Uterus (tissue), 2 donors: Measurements from ENCODE around the gene ARHGEF25.

Source experiments
- CTCF ChIP-seq, 4 experiments: fragments of 200-600 bp in 2 of 4; fragments of 450-650 bp in 2 of 4; sonication (generic) in 2 of 4; IDR thresholded peaks; one replicate each; pipeline ENCODE4 v1.5.1; 2016 to 2019; ENCODE audit warnings: antibody characterized with exemption in 4 of 4, mild to moderate bottlenecking in 2 of 4, moderate library complexity in 1 of 4
- POLR2A ChIP-seq, 2 donors: fragments of 450-650 bp; IDR thresholded peaks; one replicate each; pipeline ENCODE4 v1.6.1; 2016; ENCODE audit warnings: antibody characterized with exemption in 2 of 2, mild to moderate bottlenecking in 1 of 2, moderate library complexity in 1 of 2

DNA sequence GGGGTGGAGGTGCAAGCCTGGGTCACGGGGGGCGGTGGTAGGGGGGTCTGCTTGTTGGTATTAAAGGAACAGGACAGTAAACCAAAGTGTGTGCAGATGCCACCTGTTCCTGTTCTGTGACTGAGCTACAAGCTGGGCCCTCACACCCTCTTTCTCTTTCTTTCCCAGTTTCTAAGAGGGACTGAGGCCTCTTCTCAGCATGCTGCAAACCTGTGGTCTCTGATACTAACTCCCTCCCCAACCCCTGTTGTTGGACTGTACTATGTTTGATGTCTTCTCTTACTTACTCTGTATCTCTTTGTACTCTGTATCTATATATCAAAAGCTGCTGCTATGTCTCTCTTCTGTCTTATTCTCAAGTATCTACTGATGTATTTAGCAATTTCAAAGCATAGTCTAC, 27.2 kb upstream of the ARHGEF25 start:
- TF ChIP-seq POLR2A (IDR thresholded peaks at IDR 0.05), result no peak
- TF ChIP-seq CTCF (IDR thresholded peaks at IDR 0.05), result no peak
